CD14-positive monocyte (primary cell): ENCODE data around the gene MYO18A. TPM values are rescaled to one million over a fixed set of nuclear protein-coding genes. Genes with fewer than 3 reads are reported as not detected.
A peak's percentile ranks its signal among the peaks of the same experiment; 100 is the strongest.

Experiments used
- DNase-seq, 3 donors: peaks; one replicate each; pipeline ENCODE4 v3.0.0-alpha.2; 2011 to 2022
- H2AFZ ChIP-seq: 2 replicates; pipeline ENCODE4 v1.6.0; 2012; ENCODE audit warnings: mild to moderate bottlenecking, low read depth, low read length, inconsistent platforms; ENCODE audit not compliant: insufficient read depth, poor library complexity, severe bottlenecking
- H3K27ac ChIP-seq, 2 donors: 1 replicate in 1 of 2; 2 replicates in 1 of 2; pipeline ENCODE4 v1.5.1; 2012 to 2013; ENCODE audit warnings: low read length in 2 of 2, control low read depth in 1 of 2, inconsistent platforms in 1 of 2, low read depth in 1 of 2, mild to moderate bottlenecking in 1 of 2
- H3K27me3 ChIP-seq, 2 donors: one replicate each; pipeline versions ENCODE4 v1.6.0 to v1.6.1; 2011 to 2013; ENCODE audit warnings: low read length in 2 of 2; ENCODE audit not compliant: control insufficient read depth in 2 of 2, insufficient read depth in 2 of 2
- H3K36me3 ChIP-seq, 2 donors: replicated peaks in 1 of 2; 1 replicate in 1 of 2; 2 replicates in 1 of 2; pipeline versions ENCODE4 v1.5.1 to v1.6.1; 2012 to 2013; ENCODE audit warnings: low read length in 2 of 2, control low read depth in 1 of 2, inconsistent platforms in 1 of 2, mild to moderate bottlenecking in 1 of 2; ENCODE audit not compliant: insufficient read depth in 2 of 2, control insufficient read depth in 1 of 2
- H3K4me1 ChIP-seq, 2 donors: 1 replicate in 1 of 2; 2 replicates in 1 of 2; pipeline versions ENCODE4 v1.5.1 to v1.6.1; 2012 to 2013; ENCODE audit warnings: low read length in 2 of 2, control low read depth in 1 of 2, inconsistent platforms in 1 of 2, mild to moderate bottlenecking in 1 of 2, moderate library complexity in 1 of 2; ENCODE audit not compliant: insufficient read depth in 2 of 2, control insufficient read depth in 1 of 2
- H3K4me2 ChIP-seq: replicated peaks from 2 replicates; pipeline ENCODE3; 2012; ENCODE audit warnings: low read length, moderate library complexity, mild to moderate bottlenecking; ENCODE audit not compliant: poor library complexity, severe bottlenecking; ENCODE audit errors: extremely low read depth
- H3K4me3 ChIP-seq, 3 experiments: fragments of 200-600 bp in 1 of 3; sonication (generic) in 1 of 3; replicated peaks in 1 of 3; 1 replicate in 2 of 3; 2 replicates in 1 of 3; pipeline ENCODE4 v1.5.1; 2011 to 2013; ENCODE audit warnings: low read length in 3 of 3, mild to moderate bottlenecking in 3 of 3, control low read depth in 2 of 3, low read depth in 2 of 3, inconsistent platforms in 1 of 3, moderate library complexity in 1 of 3
- H3K79me2 ChIP-seq: 2 replicates; pipeline ENCODE4 v1.6.0; 2012; ENCODE audit warnings: mild to moderate bottlenecking, control low read depth, inconsistent platforms, low read length, moderate library complexity; ENCODE audit not compliant: insufficient read depth
- H3K9ac ChIP-seq: 2 replicates; pipeline ENCODE4 v1.6.0; 2017; ENCODE audit warnings: low read length, mild to moderate bottlenecking; ENCODE audit not compliant: insufficient read depth, poor library complexity, severe bottlenecking
- H3K9me3 ChIP-seq, 2 donors: replicated peaks in 1 of 2; 1 replicate in 1 of 2; 2 replicates in 1 of 2; pipeline versions ENCODE4 v1.5.1 to v1.6.1; 2012 to 2013; ENCODE audit warnings: low read length in 2 of 2, control low read depth in 1 of 2; ENCODE audit not compliant: control insufficient read depth in 1 of 2, insufficient read depth in 1 of 2
- H4K20me1 ChIP-seq: 2 replicates; pipeline ENCODE4 v1.6.0; 2012; ENCODE audit warnings: mild to moderate bottlenecking, low read length, control low read depth, moderate library complexity; ENCODE audit not compliant: insufficient read depth
- H3K27ac Mint-ChIP-seq, 7 donors: one replicate each; pipeline ENCODE4 v1.8.0; 2020; ENCODE audit warnings: mild to moderate bottlenecking in 7 of 7, mixed read lengths in 7 of 7, moderate library complexity in 6 of 7, inconsistent platforms in 2 of 7
- H3K27me3 Mint-ChIP-seq, 3 donors: one replicate each; pipeline ENCODE4 v1.8.0; 2021 to 2022; ENCODE audit warnings: low read depth in 3 of 3, mild to moderate bottlenecking in 3 of 3, mixed read lengths in 3 of 3, moderate library complexity in 3 of 3, inconsistent platforms in 1 of 3
- H3K36me3 Mint-ChIP-seq, 2 donors: one replicate each; pipeline ENCODE4 v1.8.0; 2020; ENCODE audit warnings: mixed read lengths in 2 of 2, inconsistent platforms in 1 of 2, mild to moderate bottlenecking in 1 of 2
- H3K4me1 Mint-ChIP-seq: one replicate; pipeline ENCODE4 v1.8.0; 2020; ENCODE audit warnings: mild to moderate bottlenecking, mixed read lengths
- H3K4me3 Mint-ChIP-seq, 2 donors: one replicate each; pipeline ENCODE4 v1.8.0; 2020; ENCODE audit warnings: mild to moderate bottlenecking in 2 of 2, mixed read lengths in 2 of 2, moderate library complexity in 1 of 2
- H3K9me3 Mint-ChIP-seq, 7 donors: one replicate each; pipeline ENCODE4 v1.8.0; 2020 to 2022; ENCODE audit warnings: mixed read lengths in 7 of 7, mild to moderate bottlenecking in 6 of 7, moderate library complexity in 6 of 7, inconsistent platforms in 2 of 7
- WGBS: methylation state at CpG from one replicate; pipeline ENCODE4 v1.1.5; 2013; ENCODE audit warnings: missing lambda C conversion rate; ENCODE audit not compliant: insufficient coverage; 5-methylcytosine and 5-hydroxymethylcytosine counted together
- intact Hi-C, 2 donors: fragments of 100-400 bp; cut with micrococcal nuclease; formaldehyde crosslinking; loops; one replicate each; pipeline versions ENCODE4 v1.15.0 to v1.15.1; 2023
- polyA plus RNA-seq, 3 donors: library from polyadenylated mRNA; depleted of rRNA in 1 of 3; unstranded in 2 of 3; stranded (reverse) in 1 of 3; fragments of 300-500 nt in 2 of 3; fragments of >200 nt in 1 of 3; fragmentation: Illumina TruSeq in 2 of 3; gene quantifications; 1 replicate in 2 of 3; 2 replicates in 1 of 3; pipeline ENCODE4 v1.2.3, GENCODE V29; 2012 to 2021
- TF ChIP-seq, protein P1 (sequence below): fragments of 200-600 bp; IDR thresholded peaks from one replicate; pipeline ENCODE4 v1.8.0; 2022; ENCODE audit warnings: antibody characterized with exemption, mild to moderate bottlenecking

Gene MYO18A
- polyA plus RNA-seq, 3 donors = 6.3 to 40.2 (median 11.0) TPM

DNA sequence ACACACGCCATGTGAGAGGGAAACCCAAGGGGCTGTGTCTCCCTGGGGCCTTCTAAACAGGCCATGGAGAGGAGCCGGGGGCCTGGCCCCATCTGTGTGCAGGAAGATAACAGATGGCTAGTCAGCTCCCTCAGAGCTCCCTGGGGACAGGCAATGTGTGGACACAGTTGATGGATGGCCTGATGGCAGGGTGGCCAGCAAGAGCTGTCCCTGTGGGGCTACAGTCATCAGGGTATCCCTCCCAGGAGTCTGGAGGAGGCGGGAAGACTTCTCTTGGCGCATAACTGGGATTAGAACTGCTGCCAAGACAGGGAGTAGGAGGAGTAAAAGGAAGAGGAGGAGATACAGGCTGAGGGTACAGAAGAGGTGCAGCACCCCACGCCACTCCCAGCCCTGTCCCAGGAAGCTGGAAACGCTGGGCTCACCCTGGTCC is 17.3 kb downstream of the MYO18A start:
- Histone ChIP-seq H3K4me3 (no peak overlapping the region), H2AFZ (no peak overlapping the region), H4K20me1 (no peaks in the 10 kb centered on the region), H3K9ac (no peak overlapping the region), H3K27ac (no peak overlapping the region), H3K9me3 (no peaks in the 10 kb centered on the region), H3K27me3 (no peaks in the 10 kb centered on the region), H3K4me2 (no peak overlapping the region), H3K4me1 (peaks cover 3 to 12% of the 10 kb centered on the region in 2 donors), H3K79me2 (no peaks in the 10 kb centered on the region), H3K36me3 (peaks cover 12 to 21% of the 10 kb centered on the region in 2 donors)
- peaks cover 0 to 2% (median 2%) of the 10 kb centered on the region in 3 donors for H3K27me3 Mint-ChIP-seq
- peaks cover 11% of the 10 kb centered on the region in 2 donors for H3K36me3 Mint-ChIP-seq
- intact Hi-C loops = no loop called here
- H3K4me3 Mint-ChIP-seq = peak overlapping the region in 1 of 2 donors; percentile 41
- TF ChIP-seq, protein P1, sequence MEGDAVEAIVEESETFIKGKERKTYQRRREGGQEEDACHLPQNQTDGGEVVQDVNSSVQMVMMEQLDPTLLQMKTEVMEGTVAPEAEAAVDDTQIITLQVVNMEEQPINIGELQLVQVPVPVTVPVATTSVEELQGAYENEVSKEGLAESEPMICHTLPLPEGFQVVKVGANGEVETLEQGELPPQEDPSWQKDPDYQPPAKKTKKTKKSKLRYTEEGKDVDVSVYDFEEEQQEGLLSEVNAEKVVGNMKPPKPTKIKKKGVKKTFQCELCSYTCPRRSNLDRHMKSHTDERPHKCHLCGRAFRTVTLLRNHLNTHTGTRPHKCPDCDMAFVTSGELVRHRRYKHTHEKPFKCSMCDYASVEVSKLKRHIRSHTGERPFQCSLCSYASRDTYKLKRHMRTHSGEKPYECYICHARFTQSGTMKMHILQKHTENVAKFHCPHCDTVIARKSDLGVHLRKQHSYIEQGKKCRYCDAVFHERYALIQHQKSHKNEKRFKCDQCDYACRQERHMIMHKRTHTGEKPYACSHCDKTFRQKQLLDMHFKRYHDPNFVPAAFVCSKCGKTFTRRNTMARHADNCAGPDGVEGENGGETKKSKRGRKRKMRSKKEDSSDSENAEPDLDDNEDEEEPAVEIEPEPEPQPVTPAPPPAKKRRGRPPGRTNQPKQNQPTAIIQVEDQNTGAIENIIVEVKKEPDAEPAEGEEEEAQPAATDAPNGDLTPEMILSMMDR = no peak
- peak overlapping the region in 1 of 7 donors; percentile 3 for H3K27ac Mint-ChIP-seq
- WGBS = 78% methylated on average over 1 of the region's 6 CpGs
- peaks cover 21% of the 10 kb centered on the region for H3K4me1 Mint-ChIP-seq
- no peak for DNase-seq
- peaks cover 0 to 2% (median 0%) of the 10 kb centered on the region in 7 donors for H3K9me3 Mint-ChIP-seq

DNA sequence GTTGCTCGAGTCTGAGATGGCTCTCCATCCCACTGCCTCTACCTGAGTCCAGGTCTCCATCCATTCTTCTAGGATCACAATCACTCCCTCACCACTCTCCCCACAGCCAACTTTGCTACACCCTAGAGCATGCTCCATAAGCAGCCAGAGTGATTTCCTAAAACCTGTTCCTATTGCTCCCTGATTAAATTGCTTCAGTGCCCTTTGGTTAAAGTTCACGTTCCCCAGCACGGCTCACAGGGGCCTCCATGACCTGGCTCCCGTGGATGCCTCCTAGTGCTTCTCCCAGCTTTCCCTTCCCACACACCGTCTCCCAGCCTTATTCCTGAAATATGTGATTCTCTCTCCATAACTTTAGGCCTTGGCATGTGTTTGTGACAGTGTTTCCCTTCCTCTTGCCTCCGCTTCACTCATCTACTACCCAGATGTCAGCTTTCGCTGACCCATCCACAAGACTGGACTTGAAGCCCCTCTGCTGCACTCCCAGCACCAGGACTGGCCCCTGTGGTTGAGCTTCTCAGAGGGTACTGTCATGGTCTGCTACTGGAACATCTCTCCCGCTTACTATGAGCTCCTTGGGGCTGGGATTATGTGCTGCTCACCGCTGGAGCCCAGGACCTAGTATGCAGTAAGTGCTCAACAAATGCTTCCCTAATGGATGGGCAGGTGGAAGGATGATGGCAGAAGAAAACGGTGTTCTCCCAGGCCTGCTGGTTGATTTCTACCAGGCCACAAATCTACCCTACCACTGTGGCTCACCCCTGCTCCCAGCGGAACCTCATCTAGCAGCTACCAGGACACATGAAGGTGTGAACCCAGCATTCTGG is 17.9 kb downstream of the MYO18A start:
- H3K27ac Mint-ChIP-seq = peak overlapping the region in 1 of 7 donors; percentile 26

More for the DNA sequence above, 17.9 kb downstream of the MYO18A start:
- Histone ChIP-seq H3K9me3 (no peaks in the 10 kb centered on the region), H3K79me2 (no peaks in the 10 kb centered on the region), H4K20me1 (no peaks in the 10 kb centered on the region), H3K4me2 (no peak overlapping the region), H3K4me3 (no peak overlapping the region), H3K4me1 (peaks cover 3 to 12% of the 10 kb centered on the region in 2 donors), H3K9ac (no peak overlapping the region), H3K36me3 (peaks cover 12 to 21% of the 10 kb centered on the region in 2 donors), H3K27ac (no peak overlapping the region), H2AFZ (no peak overlapping the region), H3K27me3 (no peaks in the 10 kb centered on the region)
- Mint-ChIP-seq H3K4me1 (peaks cover 18% of the 10 kb centered on the region), H3K36me3 (peaks cover 11% of the 10 kb centered on the region in 2 donors), H3K4me3 (no peak overlapping the region), H3K27me3 (peaks cover 0 to 2% (median 2%) of the 10 kb centered on the region in 3 donors), H3K9me3 (peaks cover 0 to 2% (median 0%) of the 10 kb centered on the region in 7 donors)
- WGBS = over 99% methylated on average over 6 of the region's 11 CpGs
- DNase-seq = no peak
- TF ChIP-seq, protein P1 = no peak
- intact Hi-C loops = no loop called here
